Lower leg skin (tissue), 3 donors: ENCODE results near the gene MPZL3.

Experiments used
- POLR2A ChIP-seq, 2 donors: fragments of 450-650 bp; IDR thresholded peaks; one replicate each; pipeline ENCODE4 v1.6.1; 2016 to 2017; ENCODE audit warnings: antibody characterized with exemption in 2 of 2, mild to moderate bottlenecking in 1 of 2, moderate library complexity in 1 of 2
- TF ChIP-seq, protein P1 (sequence below), 3 donors: fragments of 450-650 bp; IDR thresholded peaks; one replicate each; pipeline ENCODE4 v1.5.1; 2016; ENCODE audit warnings: antibody characterized with exemption in 3 of 3, mild to moderate bottlenecking in 3 of 3, moderate library complexity in 2 of 3

DNA sequence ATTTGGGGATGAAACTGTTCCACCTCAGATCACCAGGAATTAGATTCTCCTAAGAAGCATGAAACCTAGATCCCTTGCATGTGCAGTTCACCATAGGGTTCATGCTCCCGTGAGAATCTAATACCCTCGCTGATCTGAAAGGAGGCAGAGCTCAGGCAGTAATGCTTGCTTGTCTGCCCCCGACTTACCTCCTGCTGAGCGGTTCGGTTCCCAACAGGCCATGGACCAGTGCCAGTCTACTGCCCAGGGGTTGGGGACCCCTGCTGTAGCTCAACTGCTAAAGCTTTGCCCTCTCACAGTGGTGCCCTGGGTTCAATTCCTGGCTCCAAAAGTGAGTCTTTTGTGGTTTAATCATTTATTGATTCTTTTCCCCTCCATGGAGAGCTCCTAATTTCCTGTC is 30.7 kb downstream of the MPZL3 start:
- TF ChIP-seq, protein P1, sequence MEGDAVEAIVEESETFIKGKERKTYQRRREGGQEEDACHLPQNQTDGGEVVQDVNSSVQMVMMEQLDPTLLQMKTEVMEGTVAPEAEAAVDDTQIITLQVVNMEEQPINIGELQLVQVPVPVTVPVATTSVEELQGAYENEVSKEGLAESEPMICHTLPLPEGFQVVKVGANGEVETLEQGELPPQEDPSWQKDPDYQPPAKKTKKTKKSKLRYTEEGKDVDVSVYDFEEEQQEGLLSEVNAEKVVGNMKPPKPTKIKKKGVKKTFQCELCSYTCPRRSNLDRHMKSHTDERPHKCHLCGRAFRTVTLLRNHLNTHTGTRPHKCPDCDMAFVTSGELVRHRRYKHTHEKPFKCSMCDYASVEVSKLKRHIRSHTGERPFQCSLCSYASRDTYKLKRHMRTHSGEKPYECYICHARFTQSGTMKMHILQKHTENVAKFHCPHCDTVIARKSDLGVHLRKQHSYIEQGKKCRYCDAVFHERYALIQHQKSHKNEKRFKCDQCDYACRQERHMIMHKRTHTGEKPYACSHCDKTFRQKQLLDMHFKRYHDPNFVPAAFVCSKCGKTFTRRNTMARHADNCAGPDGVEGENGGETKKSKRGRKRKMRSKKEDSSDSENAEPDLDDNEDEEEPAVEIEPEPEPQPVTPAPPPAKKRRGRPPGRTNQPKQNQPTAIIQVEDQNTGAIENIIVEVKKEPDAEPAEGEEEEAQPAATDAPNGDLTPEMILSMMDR (IDR thresholded peaks at IDR 0.05), result no peak
- no peak for TF ChIP-seq POLR2A (IDR thresholded peaks at IDR 0.05)
